Peyer's patch (tissue), 4 donors: Measurements from ENCODE around the gene TNFRSF14.

Source experiments
- POLR2A ChIP-seq, 2 donors: fragments of 450-650 bp; IDR thresholded peaks; one replicate each; pipeline ENCODE4 v1.5.1; 2017; ENCODE audit warnings: antibody characterized with exemption in 2 of 2, mild to moderate bottlenecking in 2 of 2, moderate library complexity in 2 of 2
- TF ChIP-seq, protein P1 (sequence below), 6 experiments: fragments of 450-650 bp in 4 of 6; fragments of 200-600 bp in 2 of 6; sonication (generic) in 1 of 6; IDR thresholded peaks; one replicate each; pipeline ENCODE4 v1.5.1; 2017 to 2019; ENCODE audit warnings: antibody characterized with exemption in 6 of 6, mild to moderate bottlenecking in 3 of 6, moderate library complexity in 1 of 6

GRCh38 chr1:2534315-2534686, 21.9 kb upstream of the TNFRSF14 start:
- TF ChIP-seq, protein P1, sequence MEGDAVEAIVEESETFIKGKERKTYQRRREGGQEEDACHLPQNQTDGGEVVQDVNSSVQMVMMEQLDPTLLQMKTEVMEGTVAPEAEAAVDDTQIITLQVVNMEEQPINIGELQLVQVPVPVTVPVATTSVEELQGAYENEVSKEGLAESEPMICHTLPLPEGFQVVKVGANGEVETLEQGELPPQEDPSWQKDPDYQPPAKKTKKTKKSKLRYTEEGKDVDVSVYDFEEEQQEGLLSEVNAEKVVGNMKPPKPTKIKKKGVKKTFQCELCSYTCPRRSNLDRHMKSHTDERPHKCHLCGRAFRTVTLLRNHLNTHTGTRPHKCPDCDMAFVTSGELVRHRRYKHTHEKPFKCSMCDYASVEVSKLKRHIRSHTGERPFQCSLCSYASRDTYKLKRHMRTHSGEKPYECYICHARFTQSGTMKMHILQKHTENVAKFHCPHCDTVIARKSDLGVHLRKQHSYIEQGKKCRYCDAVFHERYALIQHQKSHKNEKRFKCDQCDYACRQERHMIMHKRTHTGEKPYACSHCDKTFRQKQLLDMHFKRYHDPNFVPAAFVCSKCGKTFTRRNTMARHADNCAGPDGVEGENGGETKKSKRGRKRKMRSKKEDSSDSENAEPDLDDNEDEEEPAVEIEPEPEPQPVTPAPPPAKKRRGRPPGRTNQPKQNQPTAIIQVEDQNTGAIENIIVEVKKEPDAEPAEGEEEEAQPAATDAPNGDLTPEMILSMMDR (IDR thresholded peaks at IDR 0.05) = no peak
- TF ChIP-seq POLR2A (IDR thresholded peaks at IDR 0.05) = no peak
